CD4-positive, alpha-beta T cell treated with Interleukin-10 for 1 hour (primary cell): ENCODE measurements around the gene PTDSS2.
"Not testable (repeated sequence)": the region's sequence is repeated elsewhere in the genome, so short reads cannot be mapped to it uniquely, and the experiment has no call there.

Experiments
- DNase-seq: peaks from one replicate; pipeline ENCODE4 v3.0.0-alpha.2; 2020

Gene PTDSS2

GRCh38 chr11:433641-434040 lies 16.4 kb upstream of the PTDSS2 start:
- DNase-seq: no peak

GRCh38 chr11:434496-434895 lies 15.6 kb upstream of the PTDSS2 start:
- no peak for DNase-seq

GRCh38 chr11:434999-435740 lies 14.9 kb upstream of the PTDSS2 start:
- not testable (repeated sequence) for DNase-seq

- DNase-seq: no peak
Measured at GRCh38 chr11:437228-437870, 12.7 kb upstream of the PTDSS2 start.

GRCh38 chr11:438101-438844 lies 11.8 kb upstream of the PTDSS2 start:
- DNase-seq: no peak

- DNase-seq: no peak
Measured at GRCh38 chr11:439315-440064, 10.6 kb upstream of the PTDSS2 start.

GRCh38 chr11:440065-441042 lies 9.7 kb upstream of the PTDSS2 start:
- DNase-seq: no peak

GRCh38 chr11:441043-441417 lies 9.0 kb upstream of the PTDSS2 start:
- no peak for DNase-seq

- DNase-seq: peak; percentile 73
Measured at GRCh38 chr11:441418-442274, 8.4 kb upstream of the PTDSS2 start, which contains the start of gene ANO9. Gene ANO9, minus strand, starts transcription at chr11:442011. Its CDS starts 85 bp downstream, at chr11:441926.

GRCh38 chr11:442611-443081 lies 7.4 kb upstream of the PTDSS2 start:
- DNase-seq: no peak

- no peak for DNase-seq
Measured at GRCh38 chr11:443542-444199, 6.4 kb upstream of the PTDSS2 start.

GRCh38 chr11:444396-445144 lies 5.5 kb upstream of the PTDSS2 start:
- DNase-seq: no peak

- no peak for DNase-seq
Measured at GRCh38 chr11:445765-446588, 4.1 kb upstream of the PTDSS2 start.

GRCh38 chr11:446891-447290 lies 3.2 kb upstream of the PTDSS2 start:
- DNase-seq: no peak

GRCh38 chr11:447923-448731 lies 2.0 kb upstream of the PTDSS2 start:
- DNase-seq: peak; percentile 95

- peak; percentile 85 for DNase-seq
Measured at GRCh38 chr11:450809-451451, 851 bp downstream of the PTDSS2 start.

- no peak for DNase-seq
Measured at GRCh38 chr11:451738-452137, 1.7 kb downstream of the PTDSS2 start.
